ELF-1 (cell line): ENCODE data around the gene CEP170.
A peak's percentile ranks its signal among the peaks of the same experiment; 100 is the strongest.
"Not testable (repeated sequence)": the region's sequence is repeated elsewhere in the genome, so short reads cannot be mapped to it uniquely, and the experiment has no call there.

ENCODE experiments used
- DNase-seq: peaks from one replicate; pipeline ENCODE4 v3.0.0-alpha.2; 2016; ENCODE audit warnings: low read depth, low spot score

Gene CEP170

GRCh38 chr1:243234978-243235647 lies 20.0 kb downstream of the CEP170 start:
- DNase-seq: no peak

GRCh38 chr1:243233908-243234307 lies 21.2 kb downstream of the CEP170 start:
- DNase-seq: no peak

DNA sequence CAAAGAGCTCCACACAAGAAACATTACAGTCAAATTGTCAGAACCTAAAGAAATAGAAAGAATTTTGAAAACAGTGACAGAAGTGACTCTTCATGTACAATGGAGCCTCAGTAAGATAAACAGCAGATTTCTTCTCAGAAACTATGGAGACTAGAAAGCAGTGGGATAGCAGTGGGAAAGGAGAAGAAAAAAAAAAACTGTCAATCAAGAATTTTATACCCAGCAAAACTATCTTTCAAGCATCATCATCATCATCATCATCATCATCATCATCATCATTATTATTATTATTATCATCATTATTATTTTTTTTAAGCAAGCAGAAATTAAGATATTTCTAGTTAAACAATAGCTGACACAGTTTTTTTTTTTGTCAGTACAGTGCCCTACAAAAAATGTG lies 24.2 kb downstream of the CEP170 start:
- DNase-seq: no peak

GRCh38 chr1:243229526-243229925 lies 25.6 kb downstream of the CEP170 start:
- no peak for DNase-seq

GRCh38 chr1:243227622-243228021 lies 27.5 kb downstream of the CEP170 start:
- no peak for DNase-seq

GRCh38 chr1:243218059-243218458 lies 37.0 kb downstream of the CEP170 start:
- no peak for DNase-seq

DNA sequence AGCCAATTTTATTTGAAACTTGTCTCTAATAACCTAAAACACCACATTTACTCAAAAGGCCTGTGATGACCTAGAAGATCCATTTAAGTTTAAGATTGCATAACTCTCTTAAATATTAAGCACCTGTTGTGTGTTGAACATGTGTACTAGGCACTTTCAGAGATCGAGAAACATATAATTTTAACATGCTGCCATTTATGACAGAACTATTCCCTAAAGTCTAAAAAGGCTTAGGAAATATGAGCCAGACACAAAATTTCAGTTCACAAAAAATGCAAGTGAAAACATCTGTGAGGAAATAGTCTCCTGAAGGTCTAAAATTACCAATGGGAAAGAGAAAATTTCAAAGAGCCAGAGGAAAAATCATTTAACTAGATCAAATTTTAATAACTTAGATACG lies 37.7 kb downstream of the CEP170 start:
- DNase-seq: no peak

DNA sequence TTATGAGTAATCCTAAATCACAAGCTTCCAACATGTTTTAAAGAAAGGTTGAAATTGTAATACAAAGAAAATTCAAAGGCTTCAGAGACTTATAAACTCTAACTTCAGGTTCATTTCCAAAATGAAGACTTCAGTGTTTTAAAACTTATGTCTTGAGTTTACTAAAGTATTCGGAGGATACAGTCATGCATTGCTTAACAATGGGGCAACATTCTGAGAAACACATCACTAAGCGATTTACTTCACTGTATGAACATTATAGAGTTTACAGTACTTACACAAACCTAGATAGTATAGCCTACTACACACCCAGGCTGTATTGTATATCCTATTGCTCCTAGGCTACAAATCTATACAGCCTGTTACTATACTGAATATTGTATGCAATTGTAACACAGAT lies 38.3 kb downstream of the CEP170 start:
- DNase-seq: no peak

GRCh38 chr1:243215276-243215875 lies 39.7 kb downstream of the CEP170 start:
- DNase-seq: peak; percentile 34

GRCh38 chr1:243213045-243213787 lies 41.9 kb downstream of the CEP170 start:
- DNase-seq: no peak

DNA sequence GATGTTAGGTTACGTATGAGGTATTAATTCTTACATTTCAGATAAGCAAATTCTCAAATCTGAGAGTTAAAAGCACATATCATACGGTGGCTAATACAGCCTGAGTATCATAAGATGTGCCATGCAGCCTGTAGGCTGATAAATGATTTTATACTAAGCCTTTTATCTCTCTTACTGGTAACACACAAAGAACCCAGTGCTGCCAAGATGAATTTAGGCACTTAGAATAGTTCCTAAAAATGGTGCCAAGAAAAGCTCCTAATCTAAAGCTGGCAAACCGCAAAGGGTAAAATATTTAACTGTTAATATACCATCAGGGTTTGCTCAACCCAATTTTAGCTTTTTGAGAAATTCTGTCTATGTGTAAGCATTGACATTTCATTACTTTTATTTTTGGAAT lies 43.1 kb downstream of the CEP170 start:
- DNase-seq: not testable (repeated sequence)

- DNase-seq: peak; percentile 31
Observed at GRCh38 chr1:243205026-243205501, 50.0 kb downstream of the CEP170 start.

DNA sequence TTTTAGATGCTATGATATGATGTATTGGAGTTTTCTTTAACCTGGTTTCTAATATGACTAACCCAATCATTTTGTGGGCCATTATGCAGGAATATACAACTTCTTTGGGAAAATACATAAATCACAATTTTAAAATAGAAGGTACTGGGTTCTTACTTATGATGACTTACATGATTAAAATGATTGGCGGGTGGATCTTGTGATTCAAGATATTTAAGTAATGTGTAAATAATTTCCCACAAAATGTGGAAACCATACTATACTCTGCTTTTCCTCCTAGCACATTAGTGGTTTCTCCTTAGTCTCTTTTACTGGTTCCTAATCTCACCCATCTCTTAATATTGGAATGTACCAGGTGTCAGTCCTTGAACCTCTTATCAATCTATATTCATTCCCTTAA lies 50.7 kb downstream of the CEP170 start:
- not testable (repeated sequence) for DNase-seq

DNA sequence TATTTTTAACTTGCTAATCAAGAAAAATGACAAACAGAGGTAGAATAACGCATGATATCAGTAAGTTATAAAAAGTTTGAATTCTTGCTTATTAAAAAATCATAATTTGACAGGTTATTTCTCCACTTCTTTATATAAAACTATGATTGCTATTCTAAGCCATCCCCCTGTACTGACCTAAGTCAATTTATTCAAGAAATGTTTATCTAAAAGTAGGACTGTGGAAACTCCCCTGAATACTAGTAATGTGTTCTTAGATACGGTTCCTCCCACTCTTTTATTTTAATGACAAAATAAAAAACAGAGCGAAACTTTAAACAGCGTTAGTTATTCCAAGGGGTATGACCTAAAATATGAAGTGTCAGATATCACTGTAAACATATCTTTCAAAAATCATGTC lies 51.9 kb downstream of the CEP170 start:
- DNase-seq: not testable (repeated sequence)

DNA sequence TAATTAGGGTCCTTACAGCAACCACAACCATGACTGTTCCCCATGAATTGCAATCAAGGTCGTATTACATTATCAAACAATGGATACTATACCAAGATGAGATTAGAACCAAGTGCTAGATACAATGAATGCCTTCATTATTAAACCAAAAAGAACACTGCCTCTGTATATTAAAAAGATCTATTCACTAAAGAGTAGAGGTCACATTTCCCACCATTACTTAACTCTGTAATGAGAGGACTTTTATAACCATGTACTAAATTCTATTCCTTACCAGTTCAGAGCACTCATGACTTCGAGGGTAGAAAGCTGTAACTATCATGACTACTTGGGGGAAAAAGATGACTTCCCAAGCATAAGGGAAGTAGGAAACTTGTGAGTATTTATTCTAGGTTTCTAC lies 53.8 kb downstream of the CEP170 start:
- DNase-seq: not testable (repeated sequence)

DNA sequence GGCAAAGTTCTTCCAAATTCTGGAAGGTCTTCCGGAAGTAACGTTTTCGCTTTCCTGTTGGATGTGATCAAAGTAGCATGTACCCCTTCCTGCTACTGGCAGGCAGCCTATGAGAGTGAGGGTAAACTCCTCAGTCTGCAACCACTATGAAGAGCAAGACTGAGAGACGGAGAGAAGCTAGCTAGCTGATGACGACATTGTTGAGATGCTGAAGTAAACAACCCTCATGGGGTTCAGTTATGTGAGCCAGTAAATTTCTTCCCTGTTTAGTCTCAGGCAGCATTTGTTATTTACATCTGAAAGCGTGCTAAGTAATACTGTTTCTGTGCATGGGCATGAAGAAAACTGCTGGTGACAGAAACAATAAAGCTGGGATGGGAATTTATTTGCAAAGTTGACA lies 57.6 kb downstream of the CEP170 start:
- DNase-seq: not testable (repeated sequence)

DNA sequence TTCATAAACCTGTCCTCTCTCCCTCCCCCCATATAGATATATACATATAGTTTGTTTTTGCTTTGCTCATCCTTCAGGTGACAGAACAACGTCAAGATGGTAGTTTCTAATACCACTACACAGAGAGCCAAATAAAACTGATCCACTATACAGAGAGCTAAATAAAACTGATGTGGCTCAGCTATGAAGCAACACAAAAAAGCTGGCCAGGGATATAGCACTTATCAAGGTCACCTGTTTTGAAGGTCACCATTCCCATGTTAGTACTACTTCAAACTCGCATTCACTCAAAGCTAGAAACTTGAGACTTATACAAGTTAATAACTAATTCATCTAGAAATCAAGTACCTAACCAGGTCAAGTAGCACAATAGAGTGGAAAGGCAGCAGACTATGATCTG lies 61.8 kb downstream of the CEP170 start:
- DNase-seq: not testable (repeated sequence)

- not testable (repeated sequence) for DNase-seq
Observed at GRCh38 chr1:243186201-243186995, 68.7 kb downstream of the CEP170 start.

GRCh38 chr1:243184787-243185186 lies 70.3 kb downstream of the CEP170 start:
- not testable (repeated sequence) for DNase-seq

DNA sequence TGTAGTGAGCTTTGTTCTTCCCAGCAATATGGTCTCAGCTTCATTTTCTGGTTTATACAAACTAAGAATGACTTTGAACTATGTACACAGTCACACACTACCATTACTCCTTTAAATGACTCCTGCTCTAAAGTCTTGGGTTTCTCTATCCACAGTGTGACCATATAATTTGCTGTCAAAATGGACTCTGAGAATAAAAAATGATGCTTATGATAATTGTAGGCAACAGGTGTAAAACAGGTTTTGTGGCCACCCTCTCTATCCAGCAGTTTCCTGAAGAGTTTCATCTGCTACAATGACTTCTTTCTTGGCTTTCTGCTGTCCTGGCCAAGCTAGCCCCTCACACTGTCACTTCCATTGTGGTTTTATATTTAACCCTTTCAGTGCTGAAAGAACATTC lies 71.4 kb downstream of the CEP170 start:
- not testable (repeated sequence) for DNase-seq

DNA sequence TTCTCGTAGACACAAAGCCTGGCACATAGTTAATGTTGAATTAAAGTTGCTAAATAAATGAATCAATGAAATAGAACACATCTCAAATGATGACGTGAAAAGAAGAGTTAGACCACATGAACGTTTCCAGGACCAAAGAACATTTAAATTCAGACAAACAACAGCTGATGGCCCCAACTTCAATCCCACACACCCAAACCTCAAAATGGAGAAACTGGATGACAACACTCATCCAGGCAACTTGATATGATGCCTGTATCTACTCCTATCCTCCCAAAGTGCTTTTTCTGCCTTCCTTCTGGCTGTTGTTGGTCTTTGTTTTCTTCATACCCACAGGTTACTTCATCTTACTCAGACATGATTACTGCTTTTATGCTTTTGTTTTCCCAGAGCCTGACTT lies 71.9 kb downstream of the CEP170 start:
- DNase-seq: not testable (repeated sequence)

- no peak for DNase-seq
Observed at GRCh38 chr1:243179720-243180119, 75.4 kb downstream of the CEP170 start.
